GM19463 (cell line): ENCODE results near the gene PTK6.

Source experiments
- ATAC-seq: cut with Tn5 transposase; IDR thresholded peaks from one replicate; pipeline ENCODE4 v1.9.1; 2021; ENCODE audit warnings: mild to moderate bottlenecking, moderate library complexity; ENCODE audit not compliant: unreplicated experiment

PTK6 gene

DNA sequence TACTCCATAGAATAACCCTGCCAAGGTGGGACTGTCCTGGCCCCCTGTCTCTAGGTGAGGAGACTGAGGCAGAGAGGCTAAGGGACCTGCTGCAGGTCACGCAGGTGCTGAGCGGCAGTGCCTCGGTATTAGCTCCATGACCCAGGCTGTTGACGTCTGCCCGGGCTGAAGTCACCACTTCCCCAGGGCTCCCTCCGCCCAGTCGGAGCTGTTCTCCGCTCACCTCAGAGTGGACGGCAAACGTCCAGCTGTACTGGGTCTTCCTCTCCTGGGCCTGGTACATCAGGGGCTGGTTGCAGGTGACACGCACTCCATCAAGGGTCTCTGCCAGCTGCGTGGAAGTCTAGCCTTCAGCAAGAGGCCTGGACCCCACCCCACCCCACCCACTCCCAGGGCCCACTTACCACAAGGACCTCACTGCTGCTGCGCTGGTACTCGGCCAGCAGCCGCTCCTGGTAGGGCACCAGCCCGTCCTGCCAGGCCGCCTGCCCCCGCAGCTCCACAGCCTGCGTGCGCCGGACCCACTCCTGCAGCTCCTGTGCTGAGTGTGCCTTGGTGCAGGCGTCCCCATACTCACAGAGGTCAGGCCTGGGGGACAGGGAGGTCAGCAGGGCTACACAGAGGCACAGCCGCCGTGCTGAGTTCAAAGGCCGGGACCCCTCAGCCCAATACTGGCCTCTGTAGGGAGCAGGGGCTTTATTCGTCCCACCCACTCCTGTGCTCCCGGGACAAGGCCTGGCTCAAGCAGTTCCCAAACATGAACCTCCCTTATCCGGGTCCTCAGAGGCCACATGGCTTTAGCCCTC is 33.3 kb upstream of the PTK6 start:
- ATAC-seq, result no peak

DNA sequence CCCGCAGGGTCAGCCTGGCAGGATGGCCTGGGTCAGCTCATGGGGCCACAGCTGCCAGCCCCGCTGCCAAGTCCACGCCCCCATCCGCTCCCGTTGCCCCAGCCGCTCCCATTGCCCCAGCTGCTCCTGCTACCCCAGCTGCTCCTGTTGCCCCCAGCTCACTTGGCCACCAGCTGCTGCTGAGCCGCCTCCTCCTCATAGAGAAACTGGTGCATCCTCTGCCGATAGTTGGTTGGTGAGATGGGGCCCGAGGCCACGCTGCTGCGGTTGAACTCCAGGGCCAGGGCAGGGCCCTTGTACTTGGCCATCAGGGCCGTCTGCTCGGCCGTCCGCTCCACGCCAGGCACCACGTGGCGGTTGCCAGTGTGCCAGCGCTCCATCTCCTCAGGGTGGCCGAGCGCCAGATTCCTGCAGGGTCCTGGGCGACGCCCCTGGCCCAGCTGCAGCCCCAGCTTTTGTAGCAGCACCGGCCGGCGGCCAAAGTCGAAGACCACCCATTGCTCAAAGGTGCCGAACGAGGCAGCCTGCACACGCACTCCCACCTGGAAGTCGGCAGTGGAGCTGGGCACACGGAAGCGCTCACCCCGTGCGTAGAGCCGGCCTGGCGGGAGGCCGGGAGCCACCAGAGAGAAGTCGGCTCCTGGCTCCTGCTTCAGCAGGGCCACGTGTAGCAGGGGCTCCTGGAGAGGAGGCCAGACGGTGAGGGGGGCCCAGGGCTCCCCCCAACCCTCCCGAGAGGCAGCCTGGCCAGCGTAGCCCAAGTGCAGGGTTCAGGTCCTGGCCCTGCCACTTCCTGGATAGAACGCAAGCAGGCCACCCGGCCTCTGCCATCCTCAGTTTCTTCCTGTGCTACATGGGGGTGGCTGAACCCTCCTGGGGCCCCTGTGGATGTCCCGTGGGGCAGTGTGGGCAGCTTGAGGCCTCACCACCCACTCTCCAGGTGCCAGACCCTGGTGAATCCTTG is 32.1 kb upstream of the PTK6 start:
- ATAC-seq, result no peak

DNA sequence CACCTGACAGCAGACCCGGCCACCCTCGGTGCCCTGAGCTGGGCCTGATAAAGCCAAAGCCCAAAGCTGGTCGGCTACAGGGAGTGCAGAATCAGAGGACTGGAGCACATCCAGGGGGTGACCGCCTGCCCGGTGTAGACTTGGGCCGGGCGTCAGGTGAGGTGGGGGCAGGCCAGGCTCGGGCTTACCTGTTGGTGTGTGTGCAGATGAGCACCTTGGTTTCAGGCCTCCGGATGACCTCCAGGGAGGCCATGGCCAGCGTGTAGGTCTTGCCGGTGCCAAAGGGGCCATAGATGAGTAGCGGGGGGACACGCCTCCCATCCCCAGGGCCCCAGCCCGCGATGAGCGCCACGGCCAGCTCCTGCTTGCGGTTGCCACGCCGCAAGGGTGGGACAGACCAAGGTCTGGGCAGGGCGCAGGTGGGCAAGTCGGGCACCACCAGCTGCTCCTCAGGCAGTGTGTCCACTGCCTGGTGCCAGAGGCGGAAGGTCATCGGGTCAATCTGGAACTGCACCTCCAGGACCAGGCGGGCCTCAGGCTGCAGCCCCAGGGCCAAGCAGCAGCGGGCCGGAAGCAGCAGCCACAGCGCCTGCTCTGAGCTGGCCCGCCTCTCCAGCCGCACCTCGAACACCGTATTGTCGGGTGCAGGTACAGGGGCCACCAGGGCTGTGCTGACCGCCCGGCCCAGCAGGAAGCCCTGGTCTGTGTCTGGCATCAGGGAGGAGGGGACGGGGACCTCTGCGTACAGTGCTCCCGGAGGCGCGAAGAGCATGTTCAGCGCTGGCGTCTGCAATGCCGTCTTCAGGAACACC is 31.2 kb upstream of the PTK6 start:
- no peak for ATAC-seq

DNA sequence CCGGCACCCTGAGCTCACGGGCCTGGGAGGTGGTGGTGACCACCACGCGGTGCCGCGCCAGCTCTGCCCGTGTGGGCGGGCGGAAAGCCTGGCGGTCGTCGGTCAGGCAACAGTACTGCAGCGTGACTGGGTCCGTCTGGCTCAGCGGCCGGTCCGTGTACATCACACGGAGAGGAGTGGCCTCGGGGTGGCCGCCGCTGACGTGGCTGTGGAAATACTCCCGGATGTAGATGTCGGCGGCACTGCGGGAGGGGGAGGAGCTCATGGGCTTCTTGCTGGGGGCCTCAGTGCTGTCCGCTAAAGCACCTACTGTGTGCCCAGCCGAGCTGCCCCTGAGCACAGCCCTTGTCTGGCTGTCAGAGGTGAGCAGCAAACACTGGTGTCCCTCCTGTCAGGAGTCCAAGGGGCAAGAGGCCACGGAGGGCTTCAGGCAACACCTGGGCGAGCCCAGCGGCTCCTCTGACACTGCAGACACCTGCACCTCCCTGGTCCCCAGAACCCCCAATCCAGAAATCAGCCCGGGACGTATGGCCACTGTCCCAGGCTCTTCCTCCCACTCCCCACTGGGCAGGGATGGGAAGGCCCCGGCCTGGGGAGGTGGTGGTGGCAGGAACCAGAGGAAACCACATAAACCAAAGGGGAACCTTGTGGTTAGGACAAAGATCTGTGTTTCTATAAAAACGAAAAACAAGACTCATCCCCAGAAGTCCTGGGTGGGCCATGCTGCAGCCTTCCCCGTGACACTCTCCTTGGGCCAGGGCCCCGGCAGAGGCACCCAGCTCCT is 30.4 kb upstream of the PTK6 start:
- peak; percentile 70 for ATAC-seq

DNA sequence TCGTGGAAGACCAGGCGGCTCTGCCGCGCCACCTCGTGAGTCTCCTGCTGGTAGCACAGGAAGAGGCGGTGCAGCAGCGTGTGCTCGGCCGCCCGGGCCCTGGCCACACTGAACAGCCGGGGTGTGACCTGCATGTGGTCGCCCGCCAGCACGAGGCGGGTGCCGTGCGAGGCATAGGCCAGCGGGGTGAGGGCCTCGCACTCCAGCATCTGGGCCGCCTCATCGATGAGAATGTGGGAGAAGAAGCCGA is 29.9 kb upstream of the PTK6 start:
- ATAC-seq, result no peak

DNA sequence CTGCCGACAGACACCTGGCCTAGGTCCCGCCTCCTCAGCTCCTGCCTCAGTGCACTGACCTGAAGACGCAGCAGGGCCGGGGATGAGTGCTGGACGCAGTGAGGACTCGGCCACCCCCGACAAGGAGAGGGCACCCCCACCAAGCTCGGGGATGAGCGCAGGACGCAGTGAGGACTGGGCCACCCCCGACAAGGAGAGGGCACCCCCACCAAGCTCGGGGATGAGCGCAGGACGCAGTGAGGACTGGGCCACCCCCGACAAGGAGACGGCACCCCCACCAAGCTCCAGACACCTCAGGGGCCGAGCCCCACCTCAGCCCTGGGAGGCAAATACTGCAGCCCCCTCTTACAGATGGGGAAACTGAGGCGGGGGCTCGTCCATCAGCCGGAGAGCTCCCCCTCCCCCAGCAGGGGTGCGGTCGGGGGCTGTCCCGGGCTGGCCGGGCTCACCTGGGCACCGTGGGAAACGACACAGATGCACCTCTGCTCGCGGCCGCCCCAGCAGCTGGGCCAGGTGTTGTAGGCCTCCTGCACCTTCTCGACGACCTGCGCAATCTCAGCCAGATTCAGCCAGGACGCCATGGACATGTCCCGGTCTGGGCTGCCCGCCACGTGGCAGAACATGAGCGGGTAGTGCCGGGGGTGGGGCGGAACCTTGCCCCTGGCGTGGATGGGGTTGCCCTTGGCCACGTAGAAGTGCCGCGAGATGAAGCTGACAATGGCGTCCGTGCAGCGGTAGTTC is 29.4 kb upstream of the PTK6 start:
- no peak for ATAC-seq

DNA sequence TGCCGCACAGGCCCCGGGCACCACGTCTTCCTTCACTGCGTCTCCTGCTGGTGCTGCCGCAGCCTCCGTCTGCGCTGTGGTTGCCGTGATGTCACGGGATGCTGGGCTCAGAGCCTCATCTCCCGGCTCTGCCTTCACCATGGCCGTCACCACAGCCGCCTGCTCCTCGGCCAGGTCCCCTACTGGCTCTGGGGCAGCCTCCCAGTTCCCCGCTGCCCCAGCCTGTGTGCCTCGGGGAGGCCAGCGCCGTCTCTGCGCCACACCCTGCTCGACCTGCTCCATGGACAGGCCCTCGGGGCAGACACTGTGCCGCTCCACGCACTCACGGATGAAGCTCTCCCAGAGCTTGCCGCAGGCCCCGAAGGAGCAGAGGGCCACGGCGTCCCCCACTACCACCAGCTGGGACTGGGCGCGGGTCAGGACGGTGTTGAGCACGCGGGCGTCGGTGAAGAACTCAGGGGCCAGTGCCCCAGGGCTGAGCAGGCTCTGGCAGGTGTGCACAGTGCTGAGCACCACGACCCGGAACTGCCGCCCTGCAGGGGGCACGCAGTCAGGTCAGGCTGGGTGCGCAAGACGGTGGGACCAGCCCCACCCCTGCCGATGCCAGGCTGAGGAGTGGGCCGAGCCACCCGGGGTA is 28.6 kb upstream of the PTK6 start:
- no peak for ATAC-seq

DNA sequence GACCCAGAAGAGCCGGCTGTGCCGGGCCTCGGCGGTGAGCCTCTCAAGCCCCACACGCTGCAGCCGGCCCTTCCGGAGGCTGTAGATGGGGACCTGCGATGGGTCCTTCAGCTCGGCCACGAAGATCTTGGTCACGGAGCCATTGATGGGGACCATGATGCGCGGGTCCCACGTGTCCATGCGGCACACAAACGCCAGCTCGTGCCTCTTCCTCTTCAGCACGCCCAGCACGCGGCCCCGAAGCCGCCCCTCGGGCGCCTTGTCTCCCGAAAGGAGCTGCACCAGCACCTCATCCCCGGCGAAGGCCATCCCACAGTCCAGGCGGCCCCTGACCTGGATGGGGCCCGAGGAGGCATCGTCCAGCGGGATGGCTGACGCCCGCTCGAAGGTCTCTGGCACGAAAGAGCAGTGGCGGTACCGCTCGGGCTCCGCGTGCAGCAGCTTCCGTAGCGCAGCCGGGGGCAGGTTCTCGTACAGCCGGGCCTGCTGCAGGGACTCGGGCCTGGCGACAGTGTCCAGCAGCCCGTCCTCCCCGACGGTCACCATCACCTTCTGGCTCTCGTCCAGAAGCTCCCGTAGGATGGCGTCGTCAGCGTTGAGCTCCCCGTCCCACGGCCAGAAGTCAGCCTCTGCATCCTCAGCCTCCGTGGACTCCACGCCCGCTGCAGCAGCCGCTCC is 28.0 kb upstream of the PTK6 start:
- no peak for ATAC-seq

DNA sequence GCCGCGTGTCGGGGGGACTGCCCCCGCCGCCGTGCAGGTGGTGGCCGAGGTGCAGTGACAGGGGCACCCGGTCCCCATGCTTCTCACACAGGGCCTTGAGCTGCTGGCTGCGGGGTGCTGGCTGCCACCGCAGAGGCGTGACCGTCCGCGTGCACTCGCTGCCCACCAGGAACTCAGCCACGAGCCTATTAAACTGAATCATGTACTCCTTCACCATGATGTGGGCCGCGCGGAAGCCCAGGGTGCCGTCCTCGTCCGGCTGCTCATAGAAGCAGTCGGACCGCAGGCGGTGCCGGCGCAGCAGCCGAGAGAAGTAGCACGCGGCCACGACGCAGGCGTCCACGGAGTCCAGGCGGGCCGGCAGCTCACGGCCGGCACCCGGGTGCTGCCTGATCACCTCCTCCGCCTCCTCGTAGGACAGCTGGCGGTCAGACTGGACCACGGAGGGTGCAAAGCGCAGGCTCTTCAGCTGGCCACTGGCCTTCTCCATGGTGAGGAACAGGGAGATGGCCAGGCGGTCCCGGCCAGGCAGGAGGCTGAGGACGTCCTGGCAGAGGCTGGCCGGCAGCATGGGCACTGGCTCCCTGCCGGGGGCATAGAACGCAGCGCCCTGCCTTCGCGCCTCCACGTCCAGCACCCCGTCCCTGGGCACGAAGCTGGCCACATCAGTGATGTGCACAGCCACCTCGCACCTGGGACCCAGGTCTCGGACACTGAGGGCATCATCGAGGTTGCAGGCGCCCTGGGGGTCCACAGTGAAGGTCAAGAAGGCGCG is 27.0 kb upstream of the PTK6 start:
- no peak for ATAC-seq

DNA sequence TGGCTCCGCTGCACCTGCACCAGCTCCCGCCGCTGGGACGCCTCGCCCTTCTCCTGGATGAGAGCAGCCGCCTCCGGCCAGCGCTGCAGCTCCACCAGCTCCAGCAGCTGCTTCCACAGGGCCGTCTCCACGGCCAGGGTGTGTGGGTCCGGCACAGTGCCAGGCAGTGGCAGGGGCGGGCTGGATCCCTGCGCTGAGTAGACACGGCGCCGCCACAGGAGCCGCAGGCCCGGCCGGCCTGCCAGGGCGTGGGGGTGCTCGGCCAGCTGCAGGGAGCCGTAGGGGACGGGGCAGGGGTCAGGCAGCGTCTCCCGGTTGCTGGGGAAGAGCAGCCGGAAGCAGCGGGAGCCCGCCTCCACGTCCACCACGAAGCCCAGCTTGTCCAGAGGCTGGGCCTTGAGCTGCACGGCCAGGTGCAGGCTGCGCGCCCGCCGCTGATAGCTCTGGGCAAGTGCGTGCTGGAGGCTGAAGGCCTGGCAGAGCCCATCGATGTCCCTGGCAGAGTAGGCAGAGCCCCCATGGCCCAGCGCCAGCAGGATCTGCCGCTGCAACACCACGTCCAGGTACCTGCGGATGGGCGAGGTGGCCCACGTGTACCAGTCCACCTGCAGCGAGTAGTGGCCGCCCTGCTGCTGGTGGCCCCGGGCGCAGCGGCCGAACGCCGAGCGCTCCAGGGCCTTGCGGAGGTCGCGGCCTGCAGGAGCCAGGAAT is 26.2 kb upstream of the PTK6 start:
- no peak for ATAC-seq

DNA sequence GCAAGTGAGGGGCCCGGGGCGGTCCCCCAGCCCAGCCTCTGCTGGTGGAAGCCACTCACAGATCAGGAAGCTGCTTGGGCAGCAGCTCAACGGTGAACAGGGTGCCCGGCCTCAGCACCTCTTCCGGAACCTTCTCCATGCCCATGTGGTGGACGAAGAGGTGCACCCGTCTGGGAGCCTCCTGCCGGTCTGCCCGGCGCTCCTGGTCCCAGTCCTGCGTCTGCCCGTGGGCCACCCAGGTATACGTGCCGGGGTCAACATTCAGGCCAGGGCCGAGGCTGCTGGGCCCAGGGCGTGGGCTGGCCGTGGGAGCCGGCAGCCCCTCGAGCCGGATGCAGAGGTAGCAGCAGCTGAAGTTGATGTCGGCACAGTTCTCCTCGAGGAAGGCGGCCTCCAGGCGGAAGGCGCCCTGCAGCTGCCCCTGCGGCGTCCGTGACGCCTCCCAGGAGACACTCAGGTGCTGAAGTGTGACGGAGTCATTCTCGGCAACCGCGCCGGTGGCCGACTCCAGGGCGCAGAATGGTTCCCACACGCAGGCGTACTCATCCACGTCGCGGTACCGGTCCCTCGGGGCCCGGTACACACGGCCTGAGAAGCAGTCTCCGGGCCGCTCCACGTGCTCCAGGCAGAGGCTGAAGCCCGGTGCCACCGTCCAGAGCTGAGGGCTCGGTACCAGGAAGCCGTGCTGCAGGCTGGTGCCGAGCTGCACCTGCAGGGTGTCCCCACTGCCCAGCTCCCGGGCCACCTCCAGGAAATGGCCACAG is 25.5 kb upstream of the PTK6 start:
- ATAC-seq, result no peak

DNA sequence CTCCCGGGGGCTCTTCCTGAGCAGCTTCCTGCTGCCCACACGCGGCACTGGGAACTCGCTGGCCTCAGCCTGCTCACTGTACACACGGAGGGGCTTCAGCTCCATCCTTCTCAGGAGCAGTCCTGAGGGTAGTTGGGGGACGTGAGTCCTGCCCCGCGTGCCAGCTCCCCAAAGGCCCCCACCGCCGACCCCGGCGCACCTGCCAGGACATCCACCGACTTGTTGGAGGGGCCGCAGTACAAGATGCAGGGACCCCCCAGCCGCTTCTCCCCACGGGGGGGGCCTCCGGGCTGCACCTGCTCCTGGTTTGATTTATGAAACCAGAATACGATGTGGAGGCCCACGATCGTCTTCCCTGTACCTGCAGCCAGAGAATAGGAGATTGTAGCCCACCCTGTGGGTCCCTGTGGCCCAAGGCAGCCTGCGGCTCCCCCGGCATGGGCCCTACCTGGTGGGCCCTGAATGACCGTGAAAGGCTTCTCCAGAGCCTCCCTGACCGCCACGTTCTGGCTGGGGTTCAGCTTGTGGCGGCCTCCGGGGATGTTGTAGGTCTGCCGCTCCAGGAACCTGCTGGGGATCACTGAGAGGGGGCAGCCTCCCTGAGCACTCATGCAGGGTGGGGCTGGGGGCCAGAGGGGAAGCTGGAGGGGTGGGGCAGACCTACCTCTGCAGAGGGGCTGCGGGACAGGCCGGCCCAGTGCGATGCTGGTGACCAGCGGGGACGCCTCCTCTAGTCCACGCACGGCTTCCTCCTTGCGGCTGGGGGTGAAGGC is 24.6 kb upstream of the PTK6 start:
- ATAC-seq, result no peak

DNA sequence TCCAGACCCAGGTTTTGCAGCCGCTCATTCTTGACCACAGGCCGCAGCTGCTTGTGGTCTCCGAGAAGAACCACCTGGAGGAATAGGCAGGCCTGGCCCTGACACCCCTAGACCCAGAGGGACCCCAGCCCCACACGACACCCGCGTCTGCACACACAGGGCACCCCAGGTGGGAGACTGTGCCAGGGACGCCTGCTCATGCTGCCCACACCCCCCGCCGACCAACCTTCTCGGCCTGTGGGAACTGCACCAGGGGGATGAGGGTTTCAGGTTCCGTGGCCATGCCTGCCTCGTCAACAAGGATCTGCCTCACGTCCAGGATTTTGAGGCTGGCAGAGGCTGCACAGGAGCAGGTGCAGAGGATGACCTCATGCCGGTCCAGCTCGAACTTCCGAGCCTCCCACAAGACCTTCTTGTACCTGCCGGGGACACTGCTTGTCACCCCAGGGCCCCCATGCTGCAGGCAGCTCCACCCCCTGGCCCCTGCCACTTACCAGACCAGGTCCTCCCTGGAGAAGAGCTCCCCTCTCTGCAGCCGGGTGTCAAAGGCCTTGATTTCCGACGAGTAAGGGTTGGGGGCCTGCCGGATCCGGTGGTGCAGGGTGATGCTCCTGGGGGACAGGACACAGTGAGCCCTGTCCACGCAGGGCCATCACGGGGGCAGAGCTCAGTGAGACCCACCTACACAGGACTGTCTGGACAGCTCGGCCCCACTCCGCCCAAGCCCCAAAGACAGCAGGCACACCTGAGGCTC is 23.9 kb upstream of the PTK6 start:
- ATAC-seq, result no peak

DNA sequence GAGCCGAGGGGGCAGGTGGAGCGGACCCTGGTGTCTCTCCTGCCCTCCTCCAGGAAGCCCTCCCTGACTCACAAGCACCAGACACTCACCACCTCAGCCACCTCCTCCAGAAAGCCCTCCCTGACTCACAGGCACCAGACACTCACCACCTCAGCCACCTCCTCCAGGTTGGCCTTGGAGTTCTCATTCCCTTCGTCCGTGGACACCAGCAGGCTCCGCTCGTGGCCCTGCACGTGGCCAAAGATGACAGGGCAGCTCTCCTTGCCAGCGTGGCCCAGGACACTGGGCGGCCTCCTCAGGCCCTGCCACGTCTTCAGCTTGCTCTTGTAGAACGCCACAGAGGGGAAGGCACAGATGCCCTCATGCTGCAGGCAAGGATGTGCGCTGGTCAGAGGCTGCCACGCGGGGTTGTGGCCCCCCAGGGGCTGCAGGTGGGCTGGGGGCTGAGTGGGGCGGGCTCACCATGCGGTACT is 23.2 kb upstream of the PTK6 start:
- ATAC-seq, result no peak
